ENCODE measurements around the gene CIB4.
A peak's percentile ranks its signal among the peaks of the same experiment; 100 is the strongest.

CIB4 gene

GRCh38 chr2:26578581-26578980 lies 62.6 kb downstream of the CIB4 start:
- H3K14ac ChIP-seq (ENCODE audit: low read length): no peak overlapping the region
- no peak overlapping the region for H3K4ac ChIP-seq (ENCODE audit: low read length)
- H3K9me3 ChIP-seq (replicated peaks in 1 of 2; ENCODE audit: control insufficient read depth in 2 of 2, insufficient read depth in 1 of 2, low read depth in 1 of 2, low read length in 2 of 2): no peaks in the 10 kb centered on the region
- H2AFZ ChIP-seq (ENCODE audit: low read length): peak overlapping the region; percentile 72
- no peak overlapping the region for H2AK5ac ChIP-seq (ENCODE audit: low read depth, low read length)
- no peaks in the 10 kb centered on the region for H3K79me1 ChIP-seq (ENCODE audit: low read depth, low read length)
- H3K4me2 ChIP-seq (ENCODE audit: insufficient read depth, low read length, poor library complexity, severe bottlenecking): no peak overlapping the region
- no peak for DNase-seq (ENCODE audit: low spot score)
- no CpG with 5 or more reads among the region's 5 CpGs for WGBS, 2 donors (ENCODE audit: extremely low coverage in 2 of 2, insufficient read length in 2 of 2, insufficient replicate concordance in 1 of 2)
- H2BK120ac ChIP-seq (ENCODE audit: low read depth, low read length): no peak overlapping the region
- no peak overlapping the region for H4K8ac ChIP-seq (ENCODE audit: low read depth, low read length)
- peaks cover 0 to 31% (median 2%) of the 10 kb centered on the region in 3 experiments for H3K27me3 ChIP-seq (ENCODE audit: control insufficient read depth in 3 of 3, insufficient read depth in 3 of 3, low read depth in 1 of 3, low read length in 3 of 3)
- H2BK5ac ChIP-seq (ENCODE audit: low read length): no peak overlapping the region
- H3K18ac ChIP-seq (ENCODE audit: low read length): no peak overlapping the region
- no peak overlapping the region for H3K4me3 ChIP-seq (ENCODE audit: low read length in 2 of 2)
- no peak overlapping the region for H4K91ac ChIP-seq (ENCODE audit: low read depth, low read length, poor library complexity)
- no peak overlapping the region for H3K23ac ChIP-seq (ENCODE audit: low read depth, low read length, poor library complexity)
- H2BK15ac ChIP-seq (ENCODE audit: low read length): no peak overlapping the region
- no peak overlapping the region for H3K27ac ChIP-seq (replicated peaks; ENCODE audit: low read length)
- peaks cover 2 to 3% of the 10 kb centered on the region in 2 donors for H3K4me1 ChIP-seq (ENCODE audit: control insufficient read depth in 2 of 2, insufficient read depth in 1 of 2, low read depth in 1 of 2, low read length in 2 of 2)
- no peak overlapping the region for H2BK12ac ChIP-seq (ENCODE audit: low read length)
- H3K36me3 ChIP-seq (replicated peaks in 1 of 2; ENCODE audit: control insufficient read depth in 2 of 2, insufficient read depth in 2 of 2, low read length in 2 of 2): no peaks in the 10 kb centered on the region
- H3K9ac ChIP-seq (ENCODE audit: low read depth, low read length, poor library complexity): no peak overlapping the region

GRCh38 chr2:26578113-26578458 lies 63.1 kb downstream of the CIB4 start:
- no peak overlapping the region for H2BK5ac ChIP-seq (ENCODE audit: low read length)
- no CpG with 5 or more reads among the region's 3 CpGs for WGBS, 2 donors (ENCODE audit: extremely low coverage in 2 of 2, insufficient read length in 2 of 2, insufficient replicate concordance in 1 of 2)
- H2BK15ac ChIP-seq (ENCODE audit: low read length): no peak overlapping the region
- H3K4me1 ChIP-seq (ENCODE audit: control insufficient read depth in 2 of 2, insufficient read depth in 1 of 2, low read depth in 1 of 2, low read length in 2 of 2): peaks cover 2 to 3% of the 10 kb centered on the region in 2 donors
- peak overlapping the region; percentile 72 for H2AFZ ChIP-seq (ENCODE audit: low read length)
- no peak overlapping the region for H2AK5ac ChIP-seq (ENCODE audit: low read depth, low read length)
- no peak overlapping the region for H3K23ac ChIP-seq (ENCODE audit: low read depth, low read length, poor library complexity)
- H3K9ac ChIP-seq (ENCODE audit: low read depth, low read length, poor library complexity): no peak overlapping the region
- H3K9me3 ChIP-seq (replicated peaks in 1 of 2; ENCODE audit: control insufficient read depth in 2 of 2, insufficient read depth in 1 of 2, low read depth in 1 of 2, low read length in 2 of 2): no peaks in the 10 kb centered on the region
- no peak overlapping the region for H3K4me3 ChIP-seq (ENCODE audit: low read length in 2 of 2)
- H2BK120ac ChIP-seq (ENCODE audit: low read depth, low read length): no peak overlapping the region
- no peak overlapping the region for H3K27ac ChIP-seq (replicated peaks; ENCODE audit: low read length)
- H3K14ac ChIP-seq (ENCODE audit: low read length): no peak overlapping the region
- H3K79me1 ChIP-seq (ENCODE audit: low read depth, low read length): no peaks in the 10 kb centered on the region
- no peak overlapping the region for H2BK12ac ChIP-seq (ENCODE audit: low read length)
- H4K91ac ChIP-seq (ENCODE audit: low read depth, low read length, poor library complexity): no peak overlapping the region
- H3K4me2 ChIP-seq (ENCODE audit: insufficient read depth, low read length, poor library complexity, severe bottlenecking): no peak overlapping the region
- no peak for DNase-seq (ENCODE audit: low spot score)
- peaks cover 0 to 34% (median 2%) of the 10 kb centered on the region in 3 experiments for H3K27me3 ChIP-seq (ENCODE audit: control insufficient read depth in 3 of 3, insufficient read depth in 3 of 3, low read depth in 1 of 3, low read length in 3 of 3)
- H4K8ac ChIP-seq (ENCODE audit: low read depth, low read length): no peak overlapping the region
- H3K36me3 ChIP-seq (replicated peaks in 1 of 2; ENCODE audit: control insufficient read depth in 2 of 2, insufficient read depth in 2 of 2, low read length in 2 of 2): no peaks in the 10 kb centered on the region
- no peak overlapping the region for H3K18ac ChIP-seq (ENCODE audit: low read length)
- H3K4ac ChIP-seq (ENCODE audit: low read length): no peak overlapping the region

GRCh38 chr2:26577442-26578112 lies 63.6 kb downstream of the CIB4 start:
- no peak overlapping the region for H2BK120ac ChIP-seq (ENCODE audit: low read depth, low read length)
- no peaks in the 10 kb centered on the region for H3K36me3 ChIP-seq (replicated peaks in 1 of 2; ENCODE audit: control insufficient read depth in 2 of 2, insufficient read depth in 2 of 2, low read length in 2 of 2)
- H3K9ac ChIP-seq (ENCODE audit: low read depth, low read length, poor library complexity): no peak overlapping the region
- H3K27ac ChIP-seq (replicated peaks; ENCODE audit: low read length): no peak overlapping the region
- no peak overlapping the region for H2BK15ac ChIP-seq (ENCODE audit: low read length)
- no peak overlapping the region for H3K4me3 ChIP-seq (ENCODE audit: low read length in 2 of 2)
- H3K4me1 ChIP-seq (ENCODE audit: control insufficient read depth in 2 of 2, insufficient read depth in 1 of 2, low read depth in 1 of 2, low read length in 2 of 2): peaks cover 2 to 6% of the 10 kb centered on the region in 2 donors
- H2BK12ac ChIP-seq (ENCODE audit: low read length): peak overlapping the region; percentile 19
- H3K9me3 ChIP-seq (replicated peaks in 1 of 2; ENCODE audit: control insufficient read depth in 2 of 2, insufficient read depth in 1 of 2, low read depth in 1 of 2, low read length in 2 of 2): no peaks in the 10 kb centered on the region
- no peak overlapping the region for H3K4ac ChIP-seq (ENCODE audit: low read length)
- no peak overlapping the region for H3K23ac ChIP-seq (ENCODE audit: low read depth, low read length, poor library complexity)
- no peak overlapping the region for H4K91ac ChIP-seq (ENCODE audit: low read depth, low read length, poor library complexity)
- peak overlapping the region; percentile 36 for H2AK5ac ChIP-seq (ENCODE audit: low read depth, low read length)
- no peak overlapping the region for H3K4me2 ChIP-seq (ENCODE audit: insufficient read depth, low read length, poor library complexity, severe bottlenecking)
- H3K18ac ChIP-seq (ENCODE audit: low read length): peak overlapping the region; percentile 9
- no peaks in the 10 kb centered on the region for H3K79me1 ChIP-seq (ENCODE audit: low read depth, low read length)
- H2BK5ac ChIP-seq (ENCODE audit: low read length): no peak overlapping the region
- H4K8ac ChIP-seq (ENCODE audit: low read depth, low read length): no peak overlapping the region
- peak overlapping the region; percentile 72 for H2AFZ ChIP-seq (ENCODE audit: low read length)
- WGBS, 2 donors (ENCODE audit: extremely low coverage in 2 of 2, insufficient read length in 2 of 2, insufficient replicate concordance in 1 of 2): no CpG with 5 or more reads among the region's 24 CpGs
- peaks cover 0 to 34% (median 2%) of the 10 kb centered on the region in 3 experiments for H3K27me3 ChIP-seq (ENCODE audit: control insufficient read depth in 3 of 3, insufficient read depth in 3 of 3, low read depth in 1 of 3, low read length in 3 of 3)
- no peak overlapping the region for H3K14ac ChIP-seq (ENCODE audit: low read length)
- DNase-seq (ENCODE audit: low spot score): peak; percentile 69

DNA sequence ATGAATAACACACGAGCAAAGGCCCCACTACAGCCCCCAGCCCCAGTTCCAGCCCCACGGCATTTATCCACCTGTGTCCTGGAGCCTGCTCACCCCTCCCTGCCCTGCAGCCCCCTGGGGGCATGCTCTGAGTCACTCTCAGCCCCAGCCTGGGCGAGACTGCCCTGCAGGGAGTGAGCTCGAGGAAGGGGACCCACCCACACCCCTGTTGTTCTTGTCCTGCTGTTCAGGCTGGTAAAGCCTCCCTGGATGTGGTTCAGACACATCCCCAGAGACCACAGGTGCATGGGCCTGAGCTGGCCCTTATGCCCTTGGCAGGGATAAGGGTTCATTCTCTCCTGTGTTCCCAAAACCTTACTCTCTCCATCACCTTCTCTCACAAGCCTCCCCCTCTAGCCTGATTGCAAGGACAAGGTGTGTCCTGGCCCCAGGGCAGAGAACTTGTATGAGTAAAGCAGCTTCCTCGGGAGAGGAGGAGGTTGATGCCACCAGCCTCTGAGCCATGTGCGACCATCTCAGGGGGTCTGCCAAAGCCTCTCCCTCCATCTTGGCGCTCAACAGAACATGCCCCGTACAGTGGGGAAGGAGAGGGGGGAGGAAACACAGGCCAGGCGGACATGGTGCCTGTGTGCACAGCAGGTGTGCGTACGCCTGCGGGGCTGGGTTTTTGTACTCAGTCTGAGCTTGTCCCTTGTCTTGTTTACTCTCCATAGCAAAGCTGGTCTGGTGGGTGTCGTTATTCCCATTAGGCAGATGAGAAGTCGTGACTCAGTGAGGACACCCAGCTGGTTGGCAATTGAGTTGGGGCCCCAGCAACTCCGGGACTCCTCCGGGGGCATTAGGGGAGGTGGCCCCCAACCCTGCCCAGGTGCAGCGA lies 64.4 kb downstream of the CIB4 start:
- no peak overlapping the region for H4K8ac ChIP-seq (ENCODE audit: low read depth, low read length)
- peak overlapping the region; percentile 9 for H3K9ac ChIP-seq (ENCODE audit: low read depth, low read length, poor library complexity)
- peak overlapping the region; percentile 19 for H3K18ac ChIP-seq (ENCODE audit: low read length)
- no peaks in the 10 kb centered on the region for H3K79me1 ChIP-seq (ENCODE audit: low read depth, low read length)
- H3K4ac ChIP-seq (ENCODE audit: low read length): no peak overlapping the region
- peak overlapping the region; percentile 19 for H2BK12ac ChIP-seq (ENCODE audit: low read length)
- H3K9me3 ChIP-seq (replicated peaks in 1 of 2; ENCODE audit: control insufficient read depth in 2 of 2, insufficient read depth in 1 of 2, low read depth in 1 of 2, low read length in 2 of 2): no peaks in the 10 kb centered on the region
- peaks cover 0 to 39% (median 2%) of the 10 kb centered on the region in 3 experiments for H3K27me3 ChIP-seq (ENCODE audit: control insufficient read depth in 3 of 3, insufficient read depth in 3 of 3, low read depth in 1 of 3, low read length in 3 of 3)
- H2BK15ac ChIP-seq (ENCODE audit: low read length): no peak overlapping the region
- H2AK5ac ChIP-seq (ENCODE audit: low read depth, low read length): peak overlapping the region; percentile 36
- H3K4me1 ChIP-seq (ENCODE audit: control insufficient read depth in 2 of 2, insufficient read depth in 1 of 2, low read depth in 1 of 2, low read length in 2 of 2): peaks cover 2 to 8% of the 10 kb centered on the region in 2 donors
- no CpG with 5 or more reads among the region's 17 CpGs for WGBS, 2 donors (ENCODE audit: extremely low coverage in 2 of 2, insufficient read length in 2 of 2, insufficient replicate concordance in 1 of 2)
- no peak overlapping the region for H2AFZ ChIP-seq (ENCODE audit: low read length)
- H4K91ac ChIP-seq (ENCODE audit: low read depth, low read length, poor library complexity): no peak overlapping the region
- H2BK120ac ChIP-seq (ENCODE audit: low read depth, low read length): no peak overlapping the region
- H3K4me2 ChIP-seq (ENCODE audit: insufficient read depth, low read length, poor library complexity, severe bottlenecking): no peak overlapping the region
- no peak overlapping the region for H2BK5ac ChIP-seq (ENCODE audit: low read length)
- H3K27ac ChIP-seq (replicated peaks; ENCODE audit: low read length): no peak overlapping the region
- no peak overlapping the region for H3K23ac ChIP-seq (ENCODE audit: low read depth, low read length, poor library complexity)
- no peak for DNase-seq (ENCODE audit: low spot score)
- no peaks in the 10 kb centered on the region for H3K36me3 ChIP-seq (replicated peaks in 1 of 2; ENCODE audit: control insufficient read depth in 2 of 2, insufficient read depth in 2 of 2, low read length in 2 of 2)
- no peak overlapping the region for H3K4me3 ChIP-seq (ENCODE audit: low read length in 2 of 2)
- peak overlapping the region; percentile 59 for H3K14ac ChIP-seq (ENCODE audit: low read length)

Measured in neuronal stem cell (in vitro differentiated cells).